Stimulated activated CD4-positive, alpha-beta T cell treated with anti-CD3 and anti-CD28 coated beads, TNF-alpha, amount 100 ng/mL, for 1 hour (primary cell): ENCODE results near the gene CCHCR1.
"Not testable (repeated sequence)": the region's sequence is repeated elsewhere in the genome, so short reads cannot be mapped to it uniquely, and the experiment has no call there.

ENCODE experiments used
- DNase-seq, 3 donors: peaks; one replicate each; pipeline ENCODE4 v3.0.0-alpha.2; 2020; ENCODE audit warnings: low read depth in 3 of 3, low spot score in 1 of 3

CCHCR1 gene, protein sequence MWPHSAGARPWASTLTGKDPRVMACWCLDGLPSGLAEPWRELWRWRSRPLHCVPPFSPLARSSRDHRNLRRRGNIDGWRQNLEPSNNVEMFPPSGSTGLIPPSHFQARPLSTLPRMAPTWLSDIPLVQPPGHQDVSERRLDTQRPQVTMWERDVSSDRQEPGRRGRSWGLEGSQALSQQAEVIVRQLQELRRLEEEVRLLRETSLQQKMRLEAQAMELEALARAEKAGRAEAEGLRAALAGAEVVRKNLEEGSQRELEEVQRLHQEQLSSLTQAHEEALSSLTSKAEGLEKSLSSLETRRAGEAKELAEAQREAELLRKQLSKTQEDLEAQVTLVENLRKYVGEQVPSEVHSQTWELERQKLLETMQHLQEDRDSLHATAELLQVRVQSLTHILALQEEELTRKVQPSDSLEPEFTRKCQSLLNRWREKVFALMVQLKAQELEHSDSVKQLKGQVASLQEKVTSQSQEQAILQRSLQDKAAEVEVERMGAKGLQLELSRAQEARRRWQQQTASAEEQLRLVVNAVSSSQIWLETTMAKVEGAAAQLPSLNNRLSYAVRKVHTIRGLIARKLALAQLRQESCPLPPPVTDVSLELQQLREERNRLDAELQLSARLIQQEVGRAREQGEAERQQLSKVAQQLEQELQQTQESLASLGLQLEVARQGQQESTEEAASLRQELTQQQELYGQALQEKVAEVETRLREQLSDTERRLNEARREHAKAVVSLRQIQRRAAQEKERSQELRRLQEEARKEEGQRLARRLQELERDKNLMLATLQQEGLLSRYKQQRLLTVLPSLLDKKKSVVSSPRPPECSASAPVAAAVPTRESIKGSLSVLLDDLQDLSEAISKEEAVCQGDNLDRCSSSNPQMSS

DNA sequence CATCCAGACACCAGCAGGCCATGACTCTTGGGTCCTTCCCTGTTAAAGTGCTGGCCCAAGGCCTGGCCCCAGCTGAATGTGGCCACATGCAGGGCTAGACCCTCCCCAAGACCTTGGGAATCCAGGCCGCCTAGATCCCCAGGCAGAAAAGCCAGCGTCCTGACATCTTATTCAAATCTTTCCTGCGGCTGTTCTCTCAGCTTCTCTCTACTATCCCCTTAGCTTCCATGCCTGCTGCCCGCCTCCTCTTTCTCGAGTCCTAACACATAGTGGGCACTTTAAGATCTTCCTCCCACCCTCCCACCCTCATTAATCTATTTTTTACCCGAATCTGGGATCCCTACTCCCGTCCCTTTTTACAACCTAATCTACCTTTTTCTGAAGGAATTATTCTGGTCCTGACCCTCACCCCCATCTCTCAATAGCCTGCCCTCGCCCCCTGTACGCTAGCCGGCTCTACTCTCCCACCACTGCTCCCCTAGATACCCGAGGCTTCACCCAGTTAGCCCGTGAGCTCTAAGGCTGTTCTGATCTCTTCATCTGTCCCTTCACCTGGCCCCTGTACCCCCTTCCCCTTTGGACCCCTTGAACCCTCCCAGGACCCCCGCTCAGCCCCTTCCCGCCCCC is at the start of gene CCHCR1:
TSS of gene CCHCR1 (minus strand) at position 290 of the 627 bp plus-strand sequence. CDS start at position 88, 202 bp downstream.
- DNase-seq: no peak

DNA sequence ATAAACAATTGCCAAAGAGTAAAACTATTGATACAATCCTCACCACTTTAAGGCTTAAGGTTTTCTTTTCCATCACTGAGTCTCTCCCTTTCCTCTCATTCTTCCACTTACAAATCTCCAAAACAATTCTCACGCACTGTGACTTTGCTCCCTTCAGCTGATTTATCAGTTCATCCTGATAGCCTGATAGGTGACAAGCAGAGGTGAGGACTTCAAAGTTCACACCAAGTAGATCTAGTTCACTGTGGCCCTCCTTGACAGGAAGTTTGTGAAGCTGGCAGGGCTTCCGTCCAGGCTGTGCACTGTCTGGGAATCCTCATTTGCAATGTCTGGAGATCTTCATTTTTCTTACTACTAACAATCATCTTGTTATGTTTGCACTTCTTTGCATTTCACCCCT is 48.0 kb upstream of the CCHCR1 start:
- DNase-seq: no peak

DNA sequence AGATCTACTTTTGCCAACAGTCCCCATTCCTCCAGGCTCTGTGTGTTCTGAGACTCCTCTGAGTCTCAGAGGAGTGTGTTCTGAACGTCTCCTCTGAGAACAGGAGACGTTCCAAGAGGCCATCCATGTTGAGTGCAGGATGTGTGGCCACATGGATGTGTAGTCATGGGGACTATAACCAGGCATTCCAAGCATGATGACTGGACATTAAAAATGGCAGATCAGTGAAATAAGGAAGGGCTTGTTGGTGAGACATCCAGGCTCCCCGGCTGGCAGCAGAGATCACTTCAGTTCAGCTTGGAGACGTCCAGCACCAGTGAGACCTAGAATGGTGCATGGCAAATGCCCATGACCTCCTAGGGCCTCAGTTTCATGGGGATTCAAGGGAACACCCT is 47.1 kb upstream of the CCHCR1 start:
- DNase-seq: no peak

- DNase-seq: no peak
These were observed 45.9 kb upstream of the CCHCR1 start for GRCh38 chr6:31203345-31203979.

GRCh38 chr6:31202259-31203166 is 44.9 kb upstream of the CCHCR1 start:
- no peak for DNase-seq

- DNase-seq: not testable (repeated sequence)
These were observed 41.5 kb upstream of the CCHCR1 start for GRCh38 chr6:31199105-31199452.

DNA sequence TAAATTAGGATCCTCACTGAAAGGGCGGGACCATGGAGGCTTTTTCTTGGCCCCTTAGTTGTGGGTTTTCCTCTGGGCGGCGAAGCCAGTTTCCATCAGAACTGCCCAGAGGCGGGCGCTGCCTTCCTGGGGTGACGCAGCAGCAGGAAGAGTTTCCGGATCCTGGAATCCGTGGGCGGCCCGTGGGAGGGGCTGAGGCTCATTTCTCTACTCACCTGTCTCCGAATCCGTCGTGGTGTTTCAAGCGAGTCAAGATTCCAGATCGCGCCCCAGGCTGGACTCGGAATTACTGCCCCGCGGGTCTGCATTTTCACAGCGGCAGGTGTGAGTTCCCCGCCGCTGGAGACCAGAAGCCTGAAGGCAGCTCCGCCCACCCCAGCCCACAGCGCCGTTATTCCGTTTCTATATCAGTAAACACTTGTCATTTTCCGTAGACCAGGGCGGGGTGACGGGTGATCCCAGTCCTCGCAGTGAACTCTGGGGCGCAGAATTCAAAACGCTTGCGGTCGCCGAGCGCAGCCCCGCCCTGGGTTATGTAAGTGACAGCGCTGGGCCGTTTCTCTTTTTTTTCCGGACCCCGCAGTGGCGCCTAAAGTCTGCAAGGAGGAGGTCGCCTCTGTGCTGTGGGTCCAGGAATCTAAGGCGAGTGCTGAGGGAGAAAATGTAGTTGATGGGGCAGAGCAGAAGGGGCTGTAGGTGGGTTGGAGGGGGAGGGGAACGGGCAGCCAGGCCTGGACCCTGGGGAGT is 40.1 kb upstream of the CCHCR1 start:
- peak; percentile 76 to 91 (median 91) for DNase-seq

DNA sequence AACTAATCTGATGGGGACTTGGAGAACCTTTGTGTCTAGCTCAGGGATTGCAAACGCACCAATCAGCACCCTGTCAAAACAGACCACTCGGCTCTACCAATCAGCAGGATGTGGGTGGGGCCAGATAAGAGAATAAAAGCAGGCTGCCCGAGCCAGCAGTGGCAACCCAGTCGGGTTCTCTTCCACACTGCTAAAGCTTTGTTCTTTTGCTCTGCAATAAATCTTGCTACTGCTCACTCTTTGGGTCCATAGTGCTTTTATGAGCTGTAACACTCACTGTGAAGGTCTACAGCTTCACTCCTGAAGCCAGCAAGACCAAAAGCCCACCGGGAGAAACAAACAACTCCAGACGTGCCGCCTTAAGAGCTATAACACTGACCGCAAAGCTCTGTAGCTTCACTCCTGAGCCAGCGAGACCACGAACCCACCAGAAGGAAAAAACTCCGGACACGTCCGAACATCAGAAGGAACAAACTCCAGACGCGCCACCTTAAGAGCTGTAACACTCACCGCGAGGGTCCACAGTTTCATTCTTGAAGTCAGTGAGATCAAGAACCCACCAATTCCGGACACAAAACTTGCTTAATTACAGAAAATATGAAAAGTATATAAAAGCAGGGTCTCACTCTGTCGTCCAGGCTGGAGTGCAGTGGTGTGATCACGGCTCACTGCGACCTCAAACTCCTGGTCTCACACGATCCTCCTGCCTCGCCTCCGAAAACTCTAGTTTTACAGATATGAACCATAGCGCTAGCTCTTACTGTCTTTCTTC is 38.8 kb upstream of the CCHCR1 start:
- not testable (repeated sequence) for DNase-seq

- not testable (repeated sequence) for DNase-seq
These were observed 37.8 kb upstream of the CCHCR1 start for GRCh38 chr6:31195308-31195979.

DNA sequence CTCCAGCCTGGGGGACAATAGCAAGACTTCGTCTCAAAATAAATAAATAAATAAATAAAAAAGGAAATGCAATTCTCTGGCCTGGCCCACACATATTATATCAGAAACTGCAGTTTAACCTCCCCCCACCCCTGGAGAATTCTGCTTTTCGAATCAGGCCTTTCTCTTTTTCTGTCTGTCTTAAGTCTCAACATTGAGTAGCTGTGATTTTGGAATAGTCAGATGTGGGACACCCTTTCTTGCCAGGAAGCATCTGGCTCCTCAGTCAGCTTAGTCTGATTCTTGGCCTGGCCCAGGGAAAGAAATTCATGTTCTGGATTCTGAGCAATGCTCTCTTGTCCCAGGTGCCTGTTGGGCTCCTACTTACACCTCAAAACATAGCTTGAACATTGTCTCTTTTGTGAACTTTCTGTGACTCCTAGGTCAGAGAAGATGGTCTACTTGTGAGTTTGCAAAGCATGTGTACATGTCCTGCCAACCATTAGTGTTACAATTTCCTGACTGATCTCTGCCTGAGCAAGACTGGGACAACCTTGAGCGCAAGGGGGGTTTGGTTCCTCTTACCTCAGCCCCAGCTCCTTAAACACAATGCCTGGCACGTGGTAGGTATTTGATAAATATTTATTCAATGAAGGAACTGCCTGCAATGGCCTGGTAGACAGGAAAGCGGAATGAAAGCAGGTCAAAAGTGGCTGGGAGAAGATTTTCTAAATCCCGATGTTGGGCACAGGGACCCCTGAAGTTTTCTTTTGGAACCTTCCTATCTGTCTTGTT is 36.6 kb upstream of the CCHCR1 start:
- DNase-seq: no peak

DNA sequence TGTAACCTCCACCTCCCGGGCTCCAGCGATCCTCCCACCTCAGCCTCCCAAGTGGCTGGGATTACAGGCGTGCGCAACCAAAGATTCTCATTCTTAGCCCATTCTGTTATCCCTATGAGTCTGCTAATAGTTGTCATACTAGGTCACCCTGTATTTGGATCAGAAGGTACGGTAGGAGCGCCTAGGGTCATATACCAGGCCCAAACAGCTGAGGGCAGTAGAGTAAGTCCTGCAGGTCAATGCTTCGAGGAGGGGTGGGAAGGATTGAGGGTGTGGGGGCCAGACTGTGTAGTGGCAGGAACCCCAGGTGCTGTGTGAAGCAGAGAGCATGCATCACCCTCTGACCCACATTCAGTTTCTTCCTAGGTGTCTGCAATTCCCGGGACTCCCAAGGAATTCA is 35.6 kb upstream of the CCHCR1 start:
- no peak for DNase-seq

GRCh38 chr6:31192431-31193105 is 35.0 kb upstream of the CCHCR1 start:
- not testable (repeated sequence) for DNase-seq

GRCh38 chr6:31190488-31190887 is 32.9 kb upstream of the CCHCR1 start:
- DNase-seq: no peak

- not testable (repeated sequence) for DNase-seq
These were observed 31.6 kb upstream of the CCHCR1 start for GRCh38 chr6:31189223-31189622.

DNA sequence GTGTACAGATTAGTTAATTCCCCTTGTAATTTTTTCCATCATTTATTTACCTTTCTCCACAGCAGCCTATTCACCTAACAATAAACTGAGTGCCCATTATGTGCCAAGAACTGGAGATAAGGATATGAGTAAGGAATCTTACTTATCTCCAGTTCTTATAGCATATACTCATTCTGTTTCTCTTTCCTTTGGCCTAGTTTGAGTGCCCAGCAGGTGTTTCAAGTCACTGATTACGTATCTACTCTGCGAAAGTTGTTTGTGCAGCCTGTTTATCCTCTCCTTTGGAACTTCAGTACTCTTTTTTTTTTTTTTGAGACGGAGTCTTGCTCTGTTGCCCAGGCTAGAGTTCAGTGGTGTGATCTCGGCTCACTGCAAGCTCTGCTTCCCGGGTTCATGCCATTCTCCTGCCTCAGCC is 30.2 kb upstream of the CCHCR1 start:
- no peak for DNase-seq

- DNase-seq: no peak
These were observed 28.6 kb upstream of the CCHCR1 start for GRCh38 chr6:31186052-31186734.
